Measurements from ENCODE around the gene RTF1.

Gene RTF1

GRCh38 chr15:41473418-41473817 lies 56.5 kb downstream of the RTF1 start:
- no peaks in the 10 kb centered on the region for H3K27me3 ChIP-seq
- H3K4me1 ChIP-seq: no peaks in the 10 kb centered on the region
- intact Hi-C loops (cut with DNase I; ENCODE audit: low total_unique reads): no loop called here
- no peak for DNase-seq
- TF ChIP-seq CTCF (IDR thresholded peaks at IDR 0.05): no peak
- H3K4me3 ChIP-seq: no peak overlapping the region
- H3K27ac ChIP-seq: no peak overlapping the region
- peaks cover 87 to 100% (median 92%) of the 10 kb centered on the region in 3 donors for H3K36me3 ChIP-seq
- H3K9me3 ChIP-seq: no peaks in the 10 kb centered on the region

- TF ChIP-seq CTCF (IDR thresholded peaks at IDR 0.05): no peak
- intact Hi-C loops (cut with DNase I; ENCODE audit: low total_unique reads): no loop called here
- Histone ChIP-seq H3K9me3 (no peaks in the 10 kb centered on the region), H3K4me1 (no peaks in the 10 kb centered on the region), H3K27me3 (no peaks in the 10 kb centered on the region), H3K36me3 (peaks cover 94 to 100% (median 96%) of the 10 kb centered on the region in 3 donors), H3K27ac (no peak overlapping the region), H3K4me3 (no peak overlapping the region)
- DNase-seq: no peak
These were observed 57.5 kb downstream of the RTF1 start for GRCh38 chr15:41474436-41474835.

- TF ChIP-seq CTCF (IDR thresholded peaks at IDR 0.05): no peak
- no peaks in the 10 kb centered on the region for H3K27me3 ChIP-seq
- H3K4me3 ChIP-seq: no peak overlapping the region
- H3K36me3 ChIP-seq: peaks cover 94 to 100% (median 96%) of the 10 kb centered on the region in 3 donors
- no peaks in the 10 kb centered on the region for H3K4me1 ChIP-seq
- H3K27ac ChIP-seq: no peak overlapping the region
- intact Hi-C loops (cut with DNase I; ENCODE audit: low total_unique reads): no loop called here
- no peak for DNase-seq
- no peaks in the 10 kb centered on the region for H3K9me3 ChIP-seq
These were observed 58.0 kb downstream of the RTF1 start for GRCh38 chr15:41474941-41475340.

- no peak for DNase-seq
- Histone ChIP-seq H3K4me1 (no peaks in the 10 kb centered on the region), H3K27me3 (no peaks in the 10 kb centered on the region), H3K36me3 (peaks cover 96 to 100% (median 97%) of the 10 kb centered on the region in 3 donors), H3K4me3 (no peak overlapping the region), H3K9me3 (no peaks in the 10 kb centered on the region), H3K27ac (no peak overlapping the region)
- no peak for TF ChIP-seq CTCF (IDR thresholded peaks at IDR 0.05)
- intact Hi-C loops (cut with DNase I; ENCODE audit: low total_unique reads): no loop called here
These were observed 59.6 kb downstream of the RTF1 start for GRCh38 chr15:41476416-41477048.

GRCh38 chr15:41480396-41481140 lies 63.7 kb downstream of the RTF1 start:
- H3K36me3 ChIP-seq: peaks cover 66 to 75% (median 73%) of the 10 kb centered on the region in 3 donors
- intact Hi-C loops (cut with DNase I; ENCODE audit: low total_unique reads): no loop called here
- no peak for TF ChIP-seq CTCF (IDR thresholded peaks at IDR 0.05)
- DNase-seq: no peak
- no peaks in the 10 kb centered on the region for H3K9me3 ChIP-seq
- no peak overlapping the region for H3K4me3 ChIP-seq
- H3K27ac ChIP-seq: no peak overlapping the region
- H3K4me1 ChIP-seq: no peaks in the 10 kb centered on the region
- H3K27me3 ChIP-seq: no peaks in the 10 kb centered on the region

Data from tibial artery (tissue), 4 donors.